Vagina (tissue), 2 donors: ENCODE measurements around the gene ABCA7. TPM values are rescaled to one million over a fixed set of nuclear protein-coding genes. Genes with fewer than 3 reads are reported as not detected.

ENCODE experiments used
- DNase-seq, 2 donors: peaks; one replicate each; pipeline ENCODE4 v3.0.0-alpha.2; 2017; ENCODE audit errors: extremely low spot score in 2 of 2
- H3K27ac ChIP-seq: fragments of 200-600 bp; sonication (generic); one replicate; pipeline ENCODE4 v1.5.1; 2019
- H3K27me3 ChIP-seq: fragments of 200-600 bp; sonication (generic); one replicate; pipeline ENCODE4 v1.5.1; 2019
- H3K36me3 ChIP-seq, 2 donors: fragments of 200-600 bp; sonication (generic); one replicate each; pipeline ENCODE4 v1.5.1; 2017 to 2019
- H3K4me1 ChIP-seq: fragments of 200-600 bp; sonication (generic); one replicate; pipeline ENCODE4 v1.5.1; 2019
- H3K4me3 ChIP-seq, 2 donors: fragments of 200-600 bp; sonication (generic); 1 replicate in 1 of 2; 2 replicates in 1 of 2; pipeline ENCODE4 v1.5.1; 2016 to 2019
- H3K9me3 ChIP-seq: fragments of 200-600 bp; sonication (generic); one replicate; pipeline ENCODE4 v1.5.1; 2019
- POLR2A ChIP-seq, 2 donors: fragments of 450-650 bp; IDR thresholded peaks; one replicate each; pipeline ENCODE4 v1.6.1; 2017; ENCODE audit warnings: antibody characterized with exemption in 2 of 2, mild to moderate bottlenecking in 2 of 2, moderate library complexity in 2 of 2
- POLR2AphosphoS5 ChIP-seq, 2 donors: sonication (generic); formaldehyde crosslinking; IDR thresholded peaks; one replicate each; pipeline ENCODE4 v1.9.0; 2017; ENCODE audit warnings: antibody characterized with exemption in 2 of 2, mild to moderate bottlenecking in 2 of 2, low read depth in 1 of 2; ENCODE audit not compliant: insufficient read depth in 1 of 2
- intact Hi-C: fragments of 100-400 bp; cut with DNase I; formaldehyde crosslinking; loops from one replicate; pipeline ENCODE4 v1.15.1; 2023
- total RNA-seq: library from RNA; depleted of rRNA; stranded (reverse); fragments of >200 nt; gene quantifications from one replicate; pipeline ENCODE4 v1.2.3, GENCODE V29; 2016
- TF ChIP-seq, protein P1 (sequence below), 3 experiments: fragments of 450-650 bp in 2 of 3; fragments of 200-600 bp in 1 of 3; sonication (generic) in 1 of 3; IDR thresholded peaks; one replicate each; pipeline ENCODE4 v1.5.1; 2017 to 2019; ENCODE audit warnings: antibody characterized with exemption in 3 of 3, mild to moderate bottlenecking in 2 of 3, moderate library complexity in 2 of 3

Gene ABCA7
- total RNA-seq, 1 donor from 2014 or later = 29.5 TPM

GRCh38 chr19:1049800-1050199 lies 9.9 kb downstream of the ABCA7 start:
- intact Hi-C loops = no loop called here
- Histone ChIP-seq H3K9me3 (no peaks in the 10 kb centered on the region), H3K4me3 (no peak overlapping the region), H3K27me3 (no peaks in the 10 kb centered on the region), H3K36me3 (no peaks in the 10 kb centered on the region), H3K27ac (no peak overlapping the region), H3K4me1 (no peaks in the 10 kb centered on the region)
- no peak for DNase-seq
- no peak for TF ChIP-seq POLR2AphosphoS5 (IDR thresholded peaks at IDR 0.05; ENCODE audit: insufficient read depth in 1 of 2, low read depth in 1 of 2)
- TF ChIP-seq POLR2A (IDR thresholded peaks at IDR 0.05) = no peak
- TF ChIP-seq, protein P1, sequence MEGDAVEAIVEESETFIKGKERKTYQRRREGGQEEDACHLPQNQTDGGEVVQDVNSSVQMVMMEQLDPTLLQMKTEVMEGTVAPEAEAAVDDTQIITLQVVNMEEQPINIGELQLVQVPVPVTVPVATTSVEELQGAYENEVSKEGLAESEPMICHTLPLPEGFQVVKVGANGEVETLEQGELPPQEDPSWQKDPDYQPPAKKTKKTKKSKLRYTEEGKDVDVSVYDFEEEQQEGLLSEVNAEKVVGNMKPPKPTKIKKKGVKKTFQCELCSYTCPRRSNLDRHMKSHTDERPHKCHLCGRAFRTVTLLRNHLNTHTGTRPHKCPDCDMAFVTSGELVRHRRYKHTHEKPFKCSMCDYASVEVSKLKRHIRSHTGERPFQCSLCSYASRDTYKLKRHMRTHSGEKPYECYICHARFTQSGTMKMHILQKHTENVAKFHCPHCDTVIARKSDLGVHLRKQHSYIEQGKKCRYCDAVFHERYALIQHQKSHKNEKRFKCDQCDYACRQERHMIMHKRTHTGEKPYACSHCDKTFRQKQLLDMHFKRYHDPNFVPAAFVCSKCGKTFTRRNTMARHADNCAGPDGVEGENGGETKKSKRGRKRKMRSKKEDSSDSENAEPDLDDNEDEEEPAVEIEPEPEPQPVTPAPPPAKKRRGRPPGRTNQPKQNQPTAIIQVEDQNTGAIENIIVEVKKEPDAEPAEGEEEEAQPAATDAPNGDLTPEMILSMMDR (IDR thresholded peaks at IDR 0.05) = no peak

DNA sequence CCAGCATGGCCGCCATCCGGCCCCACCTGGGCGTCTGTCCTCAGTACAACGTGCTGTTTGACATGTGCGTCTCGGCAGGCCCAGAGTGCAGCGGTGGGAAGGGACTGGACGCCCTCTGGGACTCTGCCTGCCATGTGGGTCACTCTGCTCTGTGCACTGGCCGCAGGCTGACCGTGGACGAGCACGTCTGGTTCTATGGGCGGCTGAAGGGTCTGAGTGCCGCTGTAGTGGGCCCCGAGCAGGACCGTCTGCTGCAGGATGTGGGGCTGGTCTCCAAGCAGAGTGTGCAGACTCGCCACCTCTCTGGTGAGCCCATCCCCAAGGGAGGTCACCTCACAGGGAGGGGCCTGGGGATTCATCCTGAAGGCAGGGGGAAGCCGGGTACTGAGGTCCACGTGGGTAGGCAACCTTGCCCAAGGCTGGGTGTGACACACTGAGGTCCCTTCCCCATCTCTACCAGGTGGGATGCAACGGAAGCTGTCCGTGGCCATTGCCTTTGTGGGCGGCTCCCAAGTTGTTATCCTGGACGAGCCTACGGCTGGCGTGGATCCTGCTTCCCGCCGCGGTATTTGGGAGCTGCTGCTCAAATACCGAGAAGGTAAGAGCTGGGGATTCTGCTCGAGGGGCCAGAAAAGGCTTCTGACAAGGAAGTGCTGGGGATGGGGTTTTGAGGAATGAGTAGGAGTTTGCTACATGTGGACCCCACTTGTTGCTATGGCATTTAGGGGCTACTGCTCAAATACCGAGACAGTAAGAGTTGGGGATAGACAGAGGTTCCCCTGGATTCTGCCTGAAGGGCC lies 11.3 kb downstream of the ABCA7 start:
- Histone ChIP-seq H3K27ac (no peak overlapping the region), H3K4me1 (no peaks in the 10 kb centered on the region), H3K27me3 (no peaks in the 10 kb centered on the region), H3K4me3 (no peak overlapping the region), H3K36me3 (no peaks in the 10 kb centered on the region), H3K9me3 (no peaks in the 10 kb centered on the region)
- no peak for TF ChIP-seq POLR2A (IDR thresholded peaks at IDR 0.05)
- DNase-seq = no peak
- intact Hi-C loops = no loop called here

GRCh38 chr19:1051791-1052190 lies 11.9 kb downstream of the ABCA7 start:
- Histone ChIP-seq H3K36me3 (no peaks in the 10 kb centered on the region), H3K27me3 (no peaks in the 10 kb centered on the region), H3K27ac (no peak overlapping the region), H3K9me3 (peaks cover 4% of the 10 kb centered on the region), H3K4me3 (no peak overlapping the region), H3K4me1 (no peaks in the 10 kb centered on the region)
- TF ChIP-seq POLR2AphosphoS5 (IDR thresholded peaks at IDR 0.05; ENCODE audit: insufficient read depth in 1 of 2, low read depth in 1 of 2) = no peak
- TF ChIP-seq POLR2A (IDR thresholded peaks at IDR 0.05) = no peak
- TF ChIP-seq, protein P1 (IDR thresholded peaks at IDR 0.05) = no peak
- intact Hi-C loops = no loop called here
- no peak for DNase-seq

DNA sequence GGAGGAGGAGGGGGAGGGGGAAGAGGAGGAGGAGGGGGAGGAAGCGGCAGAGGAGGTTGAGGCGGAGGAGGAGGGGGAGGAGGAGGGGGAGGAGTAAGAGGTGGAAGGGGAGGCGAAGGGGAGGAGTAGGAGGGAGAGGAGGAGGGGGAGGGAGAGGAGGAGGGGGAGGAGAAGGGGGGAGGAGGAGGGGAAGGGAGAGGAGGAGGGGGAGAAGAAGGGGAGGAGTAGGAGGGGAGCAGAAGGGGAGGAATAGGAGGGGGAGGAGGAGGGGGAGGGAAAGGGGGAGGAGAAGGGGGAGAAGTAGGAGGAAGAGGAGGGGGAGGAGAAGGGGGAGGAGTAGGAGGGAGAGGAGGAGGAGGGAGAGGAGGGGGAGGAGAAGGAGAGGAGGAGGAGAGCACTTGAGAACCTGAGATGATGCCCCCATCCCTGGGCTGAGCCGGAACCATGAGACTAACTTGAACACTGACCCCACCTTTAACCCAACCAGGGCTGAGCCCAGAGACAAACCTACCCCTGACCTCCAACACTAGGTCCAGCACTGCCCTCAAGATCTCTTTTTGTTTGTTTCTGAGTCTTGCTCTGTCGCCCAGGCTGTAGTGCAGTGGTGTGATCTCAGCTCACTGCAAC lies 12.6 kb downstream of the ABCA7 start:
- DNase-seq = no peak
- H3K27ac ChIP-seq = no peak overlapping the region
- no peaks in the 10 kb centered on the region for H3K4me1 ChIP-seq
- peaks cover 10% of the 10 kb centered on the region for H3K9me3 ChIP-seq
- no peaks in the 10 kb centered on the region for H3K36me3 ChIP-seq
- no peak for TF ChIP-seq POLR2A (IDR thresholded peaks at IDR 0.05)
- no peak for TF ChIP-seq POLR2AphosphoS5 (IDR thresholded peaks at IDR 0.05; ENCODE audit: insufficient read depth in 1 of 2, low read depth in 1 of 2)
- TF ChIP-seq, protein P1 (IDR thresholded peaks at IDR 0.05) = no peak
- intact Hi-C loops = no loop called here
- no peak overlapping the region for H3K4me3 ChIP-seq
- H3K27me3 ChIP-seq = no peaks in the 10 kb centered on the region

DNA sequence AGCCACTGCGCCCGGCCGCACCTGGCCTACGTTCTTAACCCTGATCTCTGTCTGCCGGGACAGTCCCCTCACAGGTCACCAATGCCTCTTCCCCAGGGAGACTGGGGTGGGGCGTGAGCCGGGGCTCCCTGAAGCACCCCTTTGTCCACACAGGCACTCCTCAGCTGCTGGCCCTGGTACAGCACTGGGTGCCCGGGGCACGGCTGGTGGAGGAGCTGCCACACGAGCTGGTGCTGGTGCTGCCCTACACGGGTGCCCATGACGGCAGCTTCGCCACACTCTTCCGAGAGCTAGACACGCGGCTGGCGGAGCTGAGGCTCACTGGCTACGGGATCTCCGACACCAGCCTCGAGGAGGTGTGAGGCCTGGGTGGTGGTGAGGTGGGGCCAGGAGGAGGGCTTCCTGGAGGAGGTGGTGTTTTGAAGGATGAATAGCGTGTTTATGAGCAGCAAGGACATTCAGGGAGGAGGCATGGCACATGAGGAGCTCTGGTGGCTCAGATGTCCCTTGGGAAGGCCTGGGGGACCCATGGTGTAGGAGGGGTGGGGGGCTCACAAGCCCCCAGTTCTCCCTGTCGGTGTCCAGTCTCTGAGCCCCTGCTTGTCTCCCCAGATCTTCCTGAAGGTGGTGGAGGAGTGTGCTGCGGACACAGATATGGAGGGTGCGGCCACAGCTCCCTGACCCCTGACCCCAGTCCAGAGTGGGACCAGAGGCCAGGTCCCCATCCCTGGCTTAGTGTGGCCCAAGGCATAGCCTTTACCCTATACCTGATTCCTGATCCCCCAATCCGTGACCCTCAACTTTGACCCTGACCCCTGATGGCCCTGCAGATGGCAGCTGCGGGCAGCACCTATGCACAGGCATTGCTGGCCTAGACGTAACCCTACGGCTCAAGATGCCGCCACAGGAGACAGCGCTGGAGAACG lies 13.5 kb downstream of the ABCA7 start:
- no peak for DNase-seq

More for the DNA sequence above, 13.5 kb downstream of the ABCA7 start:
- no peak for TF ChIP-seq POLR2A (IDR thresholded peaks at IDR 0.05)
- TF ChIP-seq POLR2AphosphoS5 (IDR thresholded peaks at IDR 0.05; ENCODE audit: insufficient read depth in 1 of 2, low read depth in 1 of 2) = no peak
- TF ChIP-seq, protein P1 (IDR thresholded peaks at IDR 0.05) = no peak
- Histone ChIP-seq H3K4me3 (no peak overlapping the region), H3K27ac (no peak overlapping the region), H3K36me3 (peaks cover 0 to under 1% of the 10 kb centered on the region in 2 donors), H3K4me1 (no peaks in the 10 kb centered on the region), H3K27me3 (no peaks in the 10 kb centered on the region), H3K9me3 (peaks cover 20% of the 10 kb centered on the region)
- intact Hi-C loops = no loop called here
